T-helper 17 cell (primary cell): Measurements from ENCODE around the gene DYNLT2. TPM values are rescaled to one million over a fixed set of nuclear protein-coding genes. Genes with fewer than 3 reads are reported as not detected.

Experiments used
- ATAC-seq: fragments of 150-1000 bp; cut with Tn5 transposase; 2 replicates; pipeline ENCODE4 v1.10.0; 2021; ENCODE audit warnings: mild to moderate bottlenecking, moderate library complexity
- DNase-seq, 3 donors: peaks; one replicate each; pipeline versions ENCODE4 v3.0.0 to v3.0.0-alpha.2; 2020 to 2021
- H3K9me3 ChIP-seq: one replicate; pipeline ENCODE4 v1.7.0; 2013; ENCODE audit warnings: low read length, mild to moderate bottlenecking; ENCODE audit not compliant: control insufficient read depth, poor library complexity, severe bottlenecking
- H3K27ac Mint-ChIP-seq: one replicate; pipeline ENCODE4 v1.8.0; 2022; ENCODE audit warnings: mild to moderate bottlenecking, moderate library complexity, mixed read lengths
- H3K27me3 Mint-ChIP-seq: one replicate; pipeline ENCODE4 v1.8.0; 2022; ENCODE audit warnings: mixed read lengths
- H3K36me3 Mint-ChIP-seq: one replicate; pipeline ENCODE4 v1.8.0; 2022; ENCODE audit warnings: low read depth, mixed read lengths
- H3K4me1 Mint-ChIP-seq: one replicate; pipeline ENCODE4 v1.8.0; 2022; ENCODE audit warnings: mild to moderate bottlenecking, mixed read lengths
- H3K4me3 Mint-ChIP-seq: one replicate; pipeline ENCODE4 v1.8.0; 2022; ENCODE audit warnings: mild to moderate bottlenecking, moderate library complexity, mixed read lengths
- total RNA-seq, 4 donors: library from RNA in 2 of 4; stranded (reverse) in 2 of 4; gene quantifications; one replicate each; pipeline ENCODE4 v1.2.3 and lab custom pipeline; 2022 to 2026

DYNLT2 gene, protein sequence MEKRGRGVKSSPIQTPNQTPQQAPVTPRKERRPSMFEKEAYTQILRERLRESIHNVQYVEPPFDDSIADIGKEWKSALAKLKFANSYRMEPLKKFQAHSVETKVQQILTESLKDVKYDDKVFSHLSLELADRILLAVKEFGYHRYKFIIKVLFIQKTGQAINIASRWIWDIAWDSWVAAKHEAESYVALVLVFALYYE
- 1 to 10 TPM; 3.0 to 3.9 TPM for total RNA-seq
- total RNA-seq (lab: John Stamatoyannopoulos, UW), result 7.0 to 13.2 reads per million in 2 donors

GRCh38 chr6:169751242-169752073 is at the start of gene DYNLT2, which contains the start of gene ERMARD:
Gene DYNLT2 (minus strand): TSS chr6:169751572. CDS start chr6:169751458, 114 bp downstream.
Gene ERMARD (plus strand): TSS chr6:169751622. CDS start chr6:169751658, 36 bp downstream.
- H3K27me3 Mint-ChIP-seq, result no peaks in the 10 kb centered on the region

GRCh38 chr6:169800668-169801395 is 49.5 kb upstream of the DYNLT2 start:
- ATAC-seq (no peak), DNase-seq (no peak)
- Mint-ChIP-seq H3K27me3 (peaks cover 55% of the 10 kb centered on the region), H3K36me3 (peaks cover 11% of the 10 kb centered on the region), H3K4me1 (peaks cover 31% of the 10 kb centered on the region), H3K27ac (no peak overlapping the region), H3K4me3 (no peak overlapping the region)
- H3K9me3 ChIP-seq, result no peaks in the 10 kb centered on the region

More at GRCh38 chr6:169751242-169752073, at the start of gene DYNLT2, which contains the start of gene ERMARD:
- Mint-ChIP-seq H3K27ac (peak within 1 kb of the TSS; percentile 99), H3K4me3 (peak within 1 kb of the TSS; percentile 98), H3K4me1 (peaks cover 23% of the 10 kb centered on the region), H3K36me3 (peaks cover 2% of the 10 kb centered on the region)
- ATAC-seq (peak; percentile 95), DNase-seq (peak; percentile 87 to 91 (median 88))
- H3K9me3 ChIP-seq, result no peaks in the 10 kb centered on the region

- no peak for ATAC-seq
These were observed 48.8 kb upstream of the DYNLT2 start for GRCh38 chr6:169800116-169800667.

GRCh38 chr6:169799474-169799926 is 48.1 kb upstream of the DYNLT2 start:
- Mint-ChIP-seq H3K4me3 (no peak overlapping the region), H3K27me3 (peaks cover 41% of the 10 kb centered on the region), H3K4me1 (peaks cover 18% of the 10 kb centered on the region), H3K27ac (no peak overlapping the region), H3K36me3 (peaks cover 8% of the 10 kb centered on the region)
- ATAC-seq, result no peak
- DNase-seq, result no peak
- H3K9me3 ChIP-seq, result no peaks in the 10 kb centered on the region

More at GRCh38 chr6:169800116-169800667, 48.8 kb upstream of the DYNLT2 start:
- Mint-ChIP-seq H3K4me1 (peaks cover 25% of the 10 kb centered on the region), H3K36me3 (peaks cover 9% of the 10 kb centered on the region), H3K27me3 (peaks cover 48% of the 10 kb centered on the region), H3K27ac (no peak overlapping the region), H3K4me3 (no peak overlapping the region)
- H3K9me3 ChIP-seq, result no peaks in the 10 kb centered on the region
- DNase-seq, result no peak

DNA sequence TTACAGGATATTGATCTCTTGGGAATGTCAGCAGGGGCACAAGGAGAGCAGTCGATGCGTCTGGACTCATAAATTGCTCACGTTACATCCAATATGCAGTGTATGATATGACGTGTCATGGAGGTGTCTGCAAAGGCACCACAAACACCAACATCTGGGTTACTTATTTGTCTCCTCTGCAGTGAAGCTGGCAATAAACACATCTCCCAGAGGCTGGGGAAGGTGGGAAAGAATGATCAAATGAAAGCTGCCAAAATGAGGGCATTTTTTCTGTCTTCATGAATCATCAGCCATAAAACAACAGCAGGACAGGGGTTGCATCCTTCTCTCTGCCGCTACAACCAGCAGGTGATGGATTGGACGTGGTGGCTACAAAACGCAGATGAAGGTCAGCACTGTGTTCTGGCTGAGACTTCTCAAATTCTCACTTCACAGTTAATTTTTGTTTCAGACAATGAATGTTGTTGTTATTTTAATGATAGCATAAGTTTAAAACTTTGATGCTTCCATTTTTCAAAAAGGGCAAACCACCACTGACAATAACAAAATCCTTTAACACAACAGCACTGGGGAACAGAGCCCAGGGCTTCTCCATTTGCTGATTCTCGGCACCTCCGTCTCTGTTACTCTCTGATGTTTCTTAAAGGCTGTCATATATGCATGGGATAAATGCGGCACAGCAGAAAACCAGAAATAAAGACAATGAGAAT is 47.5 kb upstream of the DYNLT2 start:
- Mint-ChIP-seq H3K36me3 (peaks cover 5% of the 10 kb centered on the region), H3K27ac (no peak overlapping the region), H3K27me3 (peaks cover 35% of the 10 kb centered on the region), H3K4me1 (peaks cover 12% of the 10 kb centered on the region), H3K4me3 (no peak overlapping the region)
- H3K9me3 ChIP-seq, result no peaks in the 10 kb centered on the region
- no peak for ATAC-seq
- no peak for DNase-seq

- Mint-ChIP-seq H3K36me3 (peaks cover 3% of the 10 kb centered on the region), H3K27me3 (peaks cover 43% of the 10 kb centered on the region), H3K4me1 (peaks cover 12% of the 10 kb centered on the region), H3K4me3 (no peak overlapping the region), H3K27ac (no peak overlapping the region)
- DNase-seq (no peak), ATAC-seq (no peak)
- no peaks in the 10 kb centered on the region for H3K9me3 ChIP-seq
These were observed 43.8 kb upstream of the DYNLT2 start for GRCh38 chr6:169795196-169795595.

DNA sequence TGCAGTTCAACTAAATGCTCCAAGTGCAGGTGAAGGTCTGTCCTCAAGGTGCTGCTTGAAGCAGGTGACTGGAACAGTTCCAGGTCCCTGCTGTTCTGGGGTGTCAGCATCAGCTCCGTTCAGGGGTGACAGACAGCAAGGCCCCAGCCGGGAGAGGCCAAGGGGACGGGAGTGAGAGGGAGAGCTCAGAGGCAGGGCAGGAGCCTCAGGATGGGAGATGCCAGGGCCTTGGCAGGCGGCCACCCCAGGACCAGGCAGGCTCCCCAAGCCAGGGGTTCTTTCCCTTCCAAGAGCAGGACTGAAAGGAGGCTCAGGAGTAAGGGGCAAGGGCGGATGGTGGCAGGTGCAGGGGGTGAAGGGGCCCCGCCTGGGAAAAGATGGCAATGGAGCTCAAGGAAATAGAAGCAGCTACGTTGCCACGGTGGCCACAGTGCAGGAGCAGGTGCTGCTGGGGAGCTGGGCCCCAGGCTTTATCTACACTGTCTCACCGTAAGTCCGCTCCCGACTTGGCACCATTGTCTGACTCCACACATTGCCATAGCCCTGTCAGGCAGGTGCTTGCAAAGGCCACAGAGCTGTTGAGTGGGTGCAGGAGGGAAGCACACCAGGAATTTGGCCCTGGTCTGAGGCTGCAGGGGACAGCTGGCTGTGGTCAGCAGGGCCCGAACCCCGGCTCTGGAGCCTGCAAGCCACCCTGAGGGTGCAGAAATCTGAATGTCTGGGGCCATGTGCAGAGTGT is 43.1 kb upstream of the DYNLT2 start:
- ATAC-seq (no peak), DNase-seq (no peak)
- peaks cover 3% of the 10 kb centered on the region for H3K36me3 Mint-ChIP-seq
- H3K9me3 ChIP-seq, result no peaks in the 10 kb centered on the region
- H3K4me1 Mint-ChIP-seq, result peaks cover 14% of the 10 kb centered on the region
- H3K27ac Mint-ChIP-seq, result no peak overlapping the region
- peaks cover 40% of the 10 kb centered on the region for H3K27me3 Mint-ChIP-seq
- H3K4me3 Mint-ChIP-seq, result no peak overlapping the region

- H3K4me1 Mint-ChIP-seq, result peaks cover 14% of the 10 kb centered on the region
- peaks cover 3% of the 10 kb centered on the region for H3K36me3 Mint-ChIP-seq
- H3K4me3 Mint-ChIP-seq, result no peak overlapping the region
- no peak overlapping the region for H3K27ac Mint-ChIP-seq
- H3K27me3 Mint-ChIP-seq, result peaks cover 32% of the 10 kb centered on the region
- ATAC-seq (no peak), DNase-seq (no peak)
- H3K9me3 ChIP-seq, result no peaks in the 10 kb centered on the region
These were observed 42.0 kb upstream of the DYNLT2 start for GRCh38 chr6:169793408-169793807.

GRCh38 chr6:169792306-169793015 is 41.1 kb upstream of the DYNLT2 start:
- Mint-ChIP-seq H3K27ac (no peak overlapping the region), H3K4me1 (peaks cover 14% of the 10 kb centered on the region), H3K36me3 (peaks cover 3% of the 10 kb centered on the region), H3K4me3 (no peak overlapping the region), H3K27me3 (peaks cover 31% of the 10 kb centered on the region)
- no peak for DNase-seq
- ATAC-seq, result no peak
- no peaks in the 10 kb centered on the region for H3K9me3 ChIP-seq

DNA sequence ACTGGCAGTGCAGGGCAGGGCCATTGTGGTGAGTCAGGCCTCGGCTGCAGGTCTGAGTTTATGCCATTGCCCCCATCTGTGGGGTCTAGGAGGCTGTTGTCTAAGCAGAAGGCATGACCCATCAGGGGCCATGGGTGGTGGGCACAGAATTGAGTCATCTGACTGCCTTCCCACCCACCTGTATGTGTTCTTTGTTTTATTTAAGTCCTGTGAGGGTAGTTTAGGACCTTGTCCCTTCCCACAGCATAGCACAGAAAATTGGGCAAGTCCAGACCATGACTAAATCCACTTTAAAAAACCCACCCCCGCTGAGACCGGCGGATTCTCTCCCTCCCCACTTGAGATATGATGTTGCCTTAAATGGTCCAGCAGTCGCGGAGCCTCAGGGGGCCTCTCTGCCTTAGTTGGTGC is 40.4 kb upstream of the DYNLT2 start:
- DNase-seq, result no peak
- Mint-ChIP-seq H3K36me3 (peaks cover 3% of the 10 kb centered on the region), H3K4me1 (peaks cover 17% of the 10 kb centered on the region), H3K27me3 (peaks cover 31% of the 10 kb centered on the region), H3K27ac (peak overlapping the region; percentile 34), H3K4me3 (peak overlapping the region; percentile 84)
- H3K9me3 ChIP-seq, result no peaks in the 10 kb centered on the region
- no peak for ATAC-seq
